GM18870 (cell line): ENCODE measurements around the gene USP5.
"Not testable (repeated sequence)": the region's sequence is repeated elsewhere in the genome, so short reads cannot be mapped to it uniquely, and the experiment has no call there.

Experiments used
- ATAC-seq: cut with Tn5 transposase; IDR thresholded peaks from one replicate; pipeline ENCODE4 v1.9.1; 2021; ENCODE audit warnings: moderate library complexity; ENCODE audit not compliant: unreplicated experiment

The USP5 gene

DNA sequence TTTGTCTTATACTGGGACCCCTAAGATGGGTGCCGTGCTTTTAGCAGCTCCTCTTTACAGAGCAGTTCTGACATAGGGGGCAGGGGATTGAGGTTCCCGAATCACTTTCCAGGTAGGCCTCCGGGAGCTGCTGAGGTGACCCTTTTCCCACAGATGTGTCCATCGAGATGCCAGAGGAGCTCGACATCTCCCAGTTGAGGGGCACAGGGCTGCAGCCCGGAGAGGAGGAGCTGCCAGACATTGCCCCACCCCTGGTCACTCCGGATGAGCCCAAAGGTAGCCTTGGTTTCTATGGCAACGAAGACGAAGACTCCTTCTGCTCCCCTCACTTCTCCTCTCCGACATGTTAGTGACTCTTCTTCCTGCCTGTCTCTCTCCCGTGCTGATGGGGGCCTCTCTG is 11.1 kb downstream of the USP5 start:
- ATAC-seq: no peak

DNA sequence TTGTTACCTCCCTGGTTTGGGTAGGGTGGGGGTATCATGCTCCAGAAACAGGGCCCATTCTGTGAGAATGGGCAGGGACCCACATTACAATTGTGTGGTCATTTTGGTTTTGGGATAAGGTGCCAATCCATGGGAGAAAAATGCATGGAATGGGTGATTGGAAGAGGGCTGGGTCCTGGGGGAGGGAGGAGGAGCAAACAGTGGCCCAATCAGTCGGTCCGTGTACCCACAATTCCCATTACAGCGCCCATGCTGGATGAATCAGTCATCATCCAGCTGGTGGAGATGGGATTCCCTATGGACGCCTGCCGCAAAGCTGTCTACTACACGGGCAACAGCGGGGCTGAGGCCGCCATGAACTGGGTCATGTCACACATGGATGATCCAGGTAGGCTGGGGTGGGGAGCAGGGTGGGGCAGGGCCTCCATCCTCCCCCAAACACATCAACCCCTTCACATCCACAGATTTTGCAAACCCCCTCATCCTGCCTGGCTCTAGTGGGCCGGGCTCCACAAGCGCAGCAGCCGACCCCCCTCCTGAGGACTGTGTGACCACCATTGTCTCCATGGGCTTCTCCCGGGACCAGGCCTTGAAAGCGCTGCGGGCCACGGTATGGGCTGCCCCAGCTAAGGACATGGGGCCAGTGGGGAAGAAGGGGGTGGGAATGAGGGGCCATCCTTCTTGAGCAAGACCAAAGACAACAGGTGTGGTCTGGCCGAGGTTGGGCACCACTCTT is 11.8 kb downstream of the USP5 start:
- no peak for ATAC-seq

DNA sequence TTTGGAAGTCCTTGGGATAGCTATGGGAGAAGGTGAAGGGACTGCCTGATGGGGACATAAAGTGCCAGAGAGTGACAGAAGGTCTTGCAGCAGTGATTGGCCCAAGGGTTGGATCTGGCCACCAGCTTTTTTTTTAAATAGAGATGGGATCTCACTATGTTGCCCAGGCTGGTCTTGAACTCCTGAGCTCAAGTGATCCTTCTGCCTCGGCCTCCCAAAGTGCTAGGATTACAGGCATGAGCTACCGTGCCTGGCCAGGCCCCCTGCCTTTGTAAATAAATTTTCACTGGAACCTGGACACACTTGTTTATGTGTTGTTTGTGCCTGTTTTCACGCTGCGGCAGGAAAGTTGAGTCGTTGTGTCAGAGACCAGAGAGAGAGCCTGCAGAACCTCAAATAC is 13.4 kb downstream of the USP5 start:
- ATAC-seq: not testable (repeated sequence)

DNA sequence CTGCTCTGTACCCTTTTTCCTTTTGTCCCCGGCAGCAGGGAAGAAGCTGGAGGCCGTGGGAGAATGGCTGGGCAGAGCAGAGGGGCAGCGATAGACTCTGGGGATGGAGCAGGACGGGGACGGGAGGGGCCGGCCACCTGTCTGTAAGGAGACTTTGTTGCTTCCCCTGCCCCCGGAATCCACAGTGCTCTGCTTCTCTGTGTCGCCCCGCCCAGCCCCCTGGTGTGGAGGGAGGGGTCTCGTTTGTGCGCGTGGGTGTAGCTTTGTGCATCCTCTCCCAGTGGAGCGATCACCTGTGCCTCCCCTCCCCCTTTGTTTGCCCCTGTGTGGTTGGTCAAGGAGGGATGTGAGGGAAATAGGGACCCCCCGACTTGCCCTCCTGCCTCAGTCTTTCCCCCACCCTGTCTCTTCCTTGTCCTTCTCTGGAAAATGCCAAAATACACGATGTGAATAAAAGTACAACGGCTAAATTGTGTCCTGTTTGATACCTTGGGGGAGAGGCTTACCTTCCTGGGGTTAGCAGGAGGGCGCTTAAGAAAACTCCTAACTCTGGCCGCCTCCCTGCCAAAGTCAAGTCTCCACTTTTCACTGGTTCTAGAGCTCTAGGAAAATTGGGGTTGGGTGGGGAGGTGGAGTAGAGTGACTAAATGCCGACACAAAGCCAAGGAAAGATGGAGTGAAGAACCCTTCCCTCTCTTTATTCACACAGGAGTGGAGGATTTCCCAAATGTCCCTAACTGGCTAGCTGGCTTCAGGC is 14.4 kb downstream of the USP5 start:
- no peak for ATAC-seq

DNA sequence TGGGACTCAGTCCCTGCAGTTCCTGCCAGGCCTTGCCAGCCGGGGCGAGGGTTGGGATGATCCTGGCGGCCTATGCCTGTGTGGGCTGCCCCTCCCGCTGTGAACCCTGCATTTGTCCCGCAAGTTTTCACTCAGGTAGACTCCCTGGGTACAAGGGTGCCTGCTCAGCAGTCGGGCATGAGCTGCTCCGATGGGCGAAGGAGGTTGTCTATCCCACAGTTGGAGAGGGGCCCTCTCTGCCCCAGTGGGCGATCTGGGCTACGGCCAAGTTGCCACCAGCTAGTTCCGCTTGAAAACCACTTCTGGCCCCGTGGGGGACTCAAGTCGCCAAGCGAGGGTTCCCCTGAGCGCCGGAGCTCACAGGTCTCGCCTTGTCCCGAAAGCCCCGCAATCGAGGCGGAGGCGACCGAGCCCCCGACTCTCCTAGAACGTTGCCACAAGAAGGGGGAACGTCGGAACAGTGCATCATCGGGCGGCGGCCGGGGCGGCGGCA is 15.0 kb downstream of the USP5 start:
- no peak for ATAC-seq

DNA sequence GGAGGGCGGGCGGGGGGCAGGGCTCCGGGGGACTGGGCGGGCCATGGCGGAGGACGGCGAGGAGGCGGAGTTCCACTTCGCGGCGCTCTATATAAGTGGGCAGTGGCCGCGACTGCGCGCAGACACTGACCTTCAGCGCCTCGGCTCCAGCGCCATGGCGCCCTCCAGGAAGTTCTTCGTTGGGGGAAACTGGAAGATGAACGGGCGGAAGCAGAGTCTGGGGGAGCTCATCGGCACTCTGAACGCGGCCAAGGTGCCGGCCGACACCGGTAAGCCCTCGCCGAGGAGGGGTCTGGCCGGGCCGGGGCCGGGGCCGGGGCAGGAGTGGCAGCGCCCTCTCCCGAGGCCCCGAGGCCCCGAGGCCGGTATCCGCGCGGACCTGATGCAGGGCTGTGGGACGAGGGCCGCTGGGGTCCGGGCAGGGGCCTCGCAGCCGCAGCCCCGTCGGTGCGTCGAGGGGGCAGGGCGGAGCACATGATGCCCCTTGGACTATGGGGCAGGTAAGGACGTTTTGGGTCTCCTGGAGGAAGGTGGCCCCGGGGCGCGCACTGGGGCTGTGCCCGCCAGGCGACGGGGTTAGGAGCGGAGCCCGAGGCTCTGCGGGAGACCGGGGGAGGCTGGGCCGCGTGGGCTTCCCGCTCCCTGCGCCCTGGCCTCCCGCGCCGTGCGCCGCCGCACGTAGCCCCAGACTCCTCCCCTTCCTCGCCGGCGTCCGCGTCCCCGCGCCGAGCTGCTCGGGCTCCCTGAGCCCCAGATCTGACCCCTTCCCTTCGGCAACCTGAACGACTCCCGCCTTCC is 15.7 kb downstream of the USP5 start, which contains the start of gene TPI1:
Gene TPI1, plus strand, starts transcription at position 119 of the 798 bp plus-strand sequence. Its CDS starts 36 bp downstream, at position 155.
- peak; percentile 31 for ATAC-seq

DNA sequence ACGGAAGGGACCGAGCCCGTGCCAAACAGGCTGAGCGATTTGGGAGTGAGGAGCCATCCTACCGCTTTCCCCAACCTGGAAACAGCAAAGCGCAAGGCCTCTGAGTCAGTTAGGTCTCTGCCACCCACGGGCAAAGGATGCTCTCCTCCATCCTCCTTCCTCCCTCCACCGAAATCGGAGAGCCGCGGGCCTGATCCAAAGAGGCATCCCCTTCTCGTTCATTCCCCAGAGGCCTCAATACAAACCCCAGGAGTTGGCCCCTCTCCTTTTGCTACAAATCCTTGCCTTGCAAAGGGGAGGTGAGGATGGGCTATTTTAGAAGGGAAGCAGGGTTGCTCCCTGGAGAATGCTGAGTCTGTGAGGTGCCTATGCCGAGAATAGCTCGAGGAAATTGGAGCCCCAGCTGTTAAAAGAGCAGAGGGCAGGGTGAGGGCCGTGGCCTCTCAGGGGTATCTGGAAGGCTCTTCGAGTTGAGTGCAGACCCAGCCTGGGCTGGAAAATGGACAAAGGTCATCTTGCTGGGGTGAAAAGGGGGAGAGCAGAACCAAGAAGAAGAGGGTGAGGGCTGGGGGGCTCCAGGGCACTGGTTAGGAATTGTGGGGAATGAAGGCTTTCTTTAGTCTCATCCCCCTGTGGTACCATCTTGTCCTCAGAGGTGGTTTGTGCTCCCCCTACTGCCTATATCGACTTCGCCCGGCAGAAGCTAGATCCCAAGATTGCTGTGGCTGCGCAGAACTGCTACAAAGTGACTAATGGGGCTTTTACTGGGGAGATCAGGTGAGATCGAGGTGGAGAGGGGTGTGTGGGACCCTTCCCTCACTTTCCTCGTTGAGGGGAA is 16.5 kb downstream of the USP5 start:
- no peak for ATAC-seq

DNA sequence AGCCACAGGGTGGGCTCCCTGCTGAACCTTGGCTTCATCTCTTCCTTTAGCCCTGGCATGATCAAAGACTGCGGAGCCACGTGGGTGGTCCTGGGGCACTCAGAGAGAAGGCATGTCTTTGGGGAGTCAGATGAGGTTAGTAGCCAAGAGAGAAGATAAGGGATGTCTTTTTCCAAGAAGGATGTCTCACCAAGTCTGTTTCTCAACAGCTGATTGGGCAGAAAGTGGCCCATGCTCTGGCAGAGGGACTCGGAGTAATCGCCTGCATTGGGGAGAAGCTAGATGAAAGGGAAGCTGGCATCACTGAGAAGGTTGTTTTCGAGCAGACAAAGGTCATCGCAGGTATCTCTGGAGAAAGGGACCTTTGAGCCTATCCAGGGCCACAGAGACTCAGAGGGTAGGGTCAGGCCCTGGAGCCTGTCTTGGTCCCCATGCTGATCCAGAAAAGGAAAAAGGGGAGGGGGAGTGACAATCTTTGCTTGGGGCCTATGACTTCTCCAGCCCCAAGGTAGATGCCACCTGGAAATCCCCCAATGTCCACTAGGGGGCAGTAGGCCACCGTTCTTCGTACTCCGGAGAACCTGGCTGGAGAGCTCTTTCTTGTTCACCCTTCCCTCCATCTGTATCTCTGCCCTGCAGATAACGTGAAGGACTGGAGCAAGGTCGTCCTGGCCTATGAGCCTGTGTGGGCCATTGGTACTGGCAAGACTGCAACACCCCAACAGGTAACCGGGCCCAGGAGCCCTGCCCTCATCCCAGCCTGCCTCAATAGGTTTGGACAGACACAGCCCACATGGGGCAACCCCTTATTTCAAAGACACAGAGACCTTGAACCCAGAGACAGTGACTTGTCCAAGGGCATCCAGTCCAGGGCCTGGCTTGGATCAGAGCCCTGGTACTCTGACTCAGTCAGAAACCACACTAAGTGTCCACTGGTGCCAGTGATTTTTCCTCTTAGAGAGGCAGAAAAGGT is 17.4 kb downstream of the USP5 start:
- ATAC-seq: no peak

DNA sequence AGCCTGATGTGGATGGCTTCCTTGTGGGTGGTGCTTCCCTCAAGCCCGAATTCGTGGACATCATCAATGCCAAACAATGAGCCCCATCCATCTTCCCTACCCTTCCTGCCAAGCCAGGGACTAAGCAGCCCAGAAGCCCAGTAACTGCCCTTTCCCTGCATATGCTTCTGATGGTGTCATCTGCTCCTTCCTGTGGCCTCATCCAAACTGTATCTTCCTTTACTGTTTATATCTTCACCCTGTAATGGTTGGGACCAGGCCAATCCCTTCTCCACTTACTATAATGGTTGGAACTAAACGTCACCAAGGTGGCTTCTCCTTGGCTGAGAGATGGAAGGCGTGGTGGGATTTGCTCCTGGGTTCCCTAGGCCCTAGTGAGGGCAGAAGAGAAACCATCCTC is 18.4 kb downstream of the USP5 start:
- ATAC-seq: not testable (repeated sequence)

DNA sequence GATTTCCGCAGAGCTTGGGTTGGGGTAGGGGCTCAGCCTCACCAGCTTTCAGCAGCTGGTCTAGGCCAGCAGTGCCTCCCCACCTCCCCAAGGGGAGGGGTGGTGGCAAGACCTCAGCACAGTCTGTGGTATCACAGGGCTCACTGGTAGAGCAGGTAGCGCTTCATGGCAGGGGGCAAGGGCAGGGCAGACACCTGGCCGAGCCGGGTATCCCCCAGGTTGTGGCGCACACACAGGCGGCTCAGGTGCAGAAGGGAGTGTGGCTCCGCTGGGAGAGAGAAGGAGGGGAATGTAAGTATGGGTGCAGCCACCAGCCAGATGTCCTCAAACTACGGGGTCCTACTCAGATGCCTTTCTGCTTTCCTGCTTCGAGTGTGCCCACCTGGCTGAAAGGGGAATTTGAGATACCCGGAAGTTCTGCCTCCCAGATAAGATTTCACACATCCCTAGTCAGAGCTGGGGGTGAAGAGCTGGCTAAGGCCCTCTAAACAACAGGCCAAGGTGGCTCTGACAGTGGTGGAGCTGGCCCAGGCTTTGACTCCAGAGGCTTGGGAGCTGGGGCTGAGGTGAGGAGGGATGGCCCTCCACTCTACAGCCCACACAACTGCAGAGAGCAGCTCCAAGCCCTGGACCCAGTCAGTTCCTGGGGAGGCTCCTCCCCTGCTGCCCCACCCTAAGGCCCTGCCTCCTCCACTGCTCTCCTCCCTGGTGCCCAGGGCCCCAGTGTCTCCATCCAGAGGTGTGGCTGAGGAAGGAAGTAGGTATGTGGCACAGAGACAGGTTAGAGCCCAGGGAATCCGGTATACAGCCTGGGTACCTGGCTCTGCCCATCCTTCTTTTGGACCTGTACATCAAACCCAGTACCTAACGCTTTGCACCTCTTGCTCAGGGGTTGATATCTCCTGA is 19.4 kb downstream of the USP5 start:
- ATAC-seq: no peak

DNA sequence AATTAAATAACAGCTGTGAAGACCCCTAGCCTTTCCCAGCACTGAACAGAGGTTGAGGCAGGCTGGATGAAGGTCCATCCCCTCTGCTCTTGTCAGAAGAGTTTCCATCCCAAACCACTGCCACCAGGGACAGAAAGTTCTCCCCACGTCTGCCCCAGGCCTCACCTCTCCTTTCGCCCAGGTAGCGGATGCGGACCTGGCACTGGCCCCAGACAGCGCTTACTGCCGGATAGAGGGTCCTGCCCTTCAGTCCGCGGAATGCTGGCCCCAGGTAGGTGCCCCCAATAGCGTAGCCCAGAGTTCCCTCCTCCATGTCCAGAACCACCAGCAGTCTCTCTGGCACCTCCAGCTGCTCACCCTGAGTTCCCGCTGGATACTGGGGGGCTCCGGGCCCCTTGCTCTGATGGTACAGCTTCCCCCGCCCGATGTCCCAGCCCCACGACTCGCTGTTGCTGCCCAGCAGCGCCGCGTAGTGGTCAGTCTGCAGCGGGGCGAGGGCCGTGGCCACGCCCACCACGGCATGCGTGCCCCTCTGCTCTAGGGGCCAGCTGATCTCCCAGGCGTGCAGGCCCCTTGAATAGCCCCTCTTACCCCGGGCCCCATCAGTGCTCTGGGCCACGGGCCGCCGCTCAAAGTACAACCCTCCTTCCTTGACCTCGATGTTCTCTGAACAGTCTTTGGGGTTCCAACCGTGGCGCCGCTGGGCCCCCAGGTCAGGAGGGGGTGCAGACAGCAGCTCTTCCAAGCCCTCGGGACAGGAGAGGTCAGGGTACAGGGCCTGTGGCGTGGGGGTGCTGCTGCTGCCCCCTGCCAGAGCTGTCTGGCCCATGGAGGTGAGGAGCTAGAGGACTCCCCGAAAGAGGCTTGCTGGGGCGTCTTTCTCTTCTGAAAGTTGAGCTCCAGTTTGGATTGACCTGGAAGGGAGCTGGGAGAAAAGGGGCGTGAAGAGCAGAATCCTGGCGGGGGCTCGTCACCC is 20.4 kb downstream of the USP5 start:
- ATAC-seq: no peak

DNA sequence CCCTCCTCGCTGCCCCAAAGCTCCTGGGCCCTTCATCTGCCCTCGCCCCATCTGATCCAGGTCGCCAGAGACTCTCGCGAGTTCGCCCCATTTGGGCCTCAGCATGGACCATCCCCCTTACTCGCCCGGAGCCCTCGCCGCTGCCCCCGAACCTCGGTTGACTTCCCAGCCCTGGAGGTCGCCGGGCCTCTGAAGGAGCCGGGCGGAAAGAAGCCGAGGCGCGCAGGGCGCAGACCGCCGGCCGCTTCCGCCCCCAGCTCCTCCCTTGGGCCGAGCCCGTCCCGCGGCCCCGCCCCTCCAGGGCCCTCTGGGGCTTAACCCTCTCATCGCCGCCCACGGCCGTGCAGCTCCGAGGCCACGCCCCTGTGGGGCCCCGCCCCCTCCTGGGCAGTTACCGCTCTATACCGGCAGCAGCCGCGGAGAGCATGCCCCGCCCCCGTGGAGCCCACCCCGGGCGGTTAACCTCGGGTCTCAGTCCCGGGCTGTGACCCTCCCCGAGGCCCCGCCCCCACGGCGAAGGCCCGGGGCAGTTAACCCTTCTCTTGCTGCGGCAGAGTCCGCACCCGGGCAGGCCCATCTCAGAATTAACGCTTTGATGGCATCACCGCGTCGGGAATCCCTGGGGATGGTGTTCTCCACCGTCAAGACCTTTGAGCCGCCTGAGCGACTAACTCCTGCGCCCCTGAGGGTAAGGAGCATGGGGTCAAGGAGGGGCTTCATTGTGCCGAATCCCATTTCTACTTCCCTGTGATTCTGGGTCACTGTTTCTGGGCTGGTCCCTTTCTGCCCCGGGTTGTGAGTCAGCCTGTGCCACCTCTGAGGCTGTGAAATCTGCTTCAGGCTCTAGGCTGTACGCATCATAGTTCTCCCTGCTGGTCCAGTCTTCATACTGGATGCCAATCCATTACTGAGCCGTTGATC is 21.4 kb downstream of the USP5 start, which contains the start of gene SPSB2:
Gene SPSB2, minus strand, starts transcription at position 210 of the 921 bp plus-strand sequence. CDS start 402 bp downstream, outside the sequence.
- ATAC-seq: no peak

DNA sequence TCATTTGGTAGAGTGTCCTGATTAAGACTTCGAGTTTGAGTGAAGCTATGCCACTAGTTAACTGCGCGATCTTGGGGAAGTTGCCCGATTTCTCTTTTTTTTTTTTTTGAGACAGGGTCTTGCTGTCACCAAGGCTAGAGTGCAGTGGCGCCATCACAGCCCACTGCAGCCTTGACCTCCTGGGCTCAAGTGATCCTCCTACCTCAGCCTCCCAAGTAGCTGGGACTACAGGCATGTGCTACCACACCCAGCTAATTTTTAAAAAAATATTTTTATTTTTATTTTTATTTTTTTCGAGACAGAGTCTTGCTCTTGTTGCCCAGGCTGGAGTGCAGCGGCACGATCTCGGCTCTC is 22.0 kb downstream of the USP5 start:
- not testable (repeated sequence) for ATAC-seq

DNA sequence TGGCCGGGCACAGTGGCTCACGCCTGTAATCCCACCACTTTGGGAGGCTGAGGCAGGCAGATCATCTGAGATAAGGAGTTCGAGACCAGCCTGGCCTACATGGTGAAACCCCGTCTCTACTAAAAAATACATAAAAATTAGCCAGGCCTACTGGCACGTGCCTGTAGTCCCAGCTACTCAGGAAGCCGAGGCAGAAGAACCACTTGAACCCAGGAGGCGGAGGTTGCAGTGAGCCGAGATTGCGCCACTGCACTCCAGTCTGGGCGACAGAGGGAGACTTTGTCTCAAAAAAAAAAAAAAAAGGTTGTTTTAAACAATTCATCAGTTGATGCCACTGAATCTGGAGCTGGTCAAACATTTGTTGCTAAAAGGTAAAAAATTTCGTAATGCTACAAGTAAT is 27.9 kb downstream of the USP5 start:
- not testable (repeated sequence) for ATAC-seq

DNA sequence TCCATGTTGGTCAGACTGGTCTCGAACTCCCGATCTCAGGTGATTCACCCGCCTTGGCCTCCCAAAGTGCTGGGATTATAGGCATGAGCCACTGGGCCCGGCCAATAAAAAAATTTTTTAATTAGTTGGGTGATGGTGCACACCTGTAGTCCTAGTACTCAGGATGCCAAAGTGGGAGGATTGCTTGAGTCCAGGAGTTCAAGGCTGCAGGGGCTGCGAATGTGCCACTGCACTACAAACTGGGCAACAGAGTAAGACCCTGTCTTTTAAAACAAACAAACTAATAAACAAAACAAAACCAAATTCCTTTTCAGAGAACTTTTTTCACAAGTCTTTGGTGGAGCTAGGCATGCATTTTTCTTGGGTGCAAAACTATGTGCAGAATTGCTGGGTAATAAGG is 31.3 kb downstream of the USP5 start:
- no peak for ATAC-seq

DNA sequence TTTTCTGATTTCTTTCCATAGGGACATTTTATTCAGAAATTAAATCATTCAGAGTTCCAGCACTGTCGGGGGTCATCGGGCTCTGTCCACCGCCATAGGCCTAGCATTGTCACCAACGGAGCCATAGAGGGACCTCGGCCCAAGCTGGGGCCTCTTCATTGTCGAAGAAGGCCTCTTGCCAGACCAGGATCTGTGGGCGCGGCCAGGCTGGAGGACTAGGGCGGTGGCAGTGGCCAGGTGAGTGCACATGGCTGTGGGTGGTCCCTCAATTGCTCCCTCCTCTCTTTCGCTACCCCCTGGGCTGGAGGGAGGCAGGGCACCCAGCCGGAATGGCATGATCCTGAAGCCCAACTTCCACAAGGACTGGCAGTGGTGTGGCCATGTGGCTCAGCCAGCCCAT is 31.7 kb downstream of the USP5 start:
- ATAC-seq: no peak
